ENCODE results near the gene ASB10.

ASB10 gene

GRCh38 chr7:151210087-151210854 is 23.2 kb upstream of the ASB10 start, which contains the start of gene H2BK1:
TSS of gene H2BK1 (minus strand) at chr7:151210488. CDS start at chr7:151210318, 170 bp downstream.
- no peak for DNase-seq (ENCODE audit: low read depth in 2 of 2)

- no peak for DNase-seq (ENCODE audit: low read depth in 2 of 2)
Observed at GRCh38 chr7:151209588-151209987, 22.5 kb upstream of the ASB10 start.

- no peak for DNase-seq (ENCODE audit: low read depth in 2 of 2)
Observed at GRCh38 chr7:151208253-151208862, 21.3 kb upstream of the ASB10 start.

GRCh38 chr7:151207804-151208203 is 20.8 kb upstream of the ASB10 start:
- no peak for DNase-seq (ENCODE audit: low read depth in 2 of 2)

GRCh38 chr7:151207315-151207714 is 20.3 kb upstream of the ASB10 start:
- no peak for DNase-seq (ENCODE audit: low read depth in 2 of 2)

- no peak for DNase-seq (ENCODE audit: low read depth in 2 of 2)
Observed at GRCh38 chr7:151206914-151207313, 19.9 kb upstream of the ASB10 start.

GRCh38 chr7:151205730-151206129 is 18.7 kb upstream of the ASB10 start:
- DNase-seq (ENCODE audit: low read depth in 2 of 2) = no peak

- no peak for DNase-seq (ENCODE audit: low read depth in 2 of 2)
Observed at GRCh38 chr7:151204383-151205032, 17.5 kb upstream of the ASB10 start.

- no peak for DNase-seq (ENCODE audit: low read depth in 2 of 2)
Observed at GRCh38 chr7:151202836-151203235, 15.8 kb upstream of the ASB10 start.

GRCh38 chr7:151201751-151202150 is 14.7 kb upstream of the ASB10 start:
- no peak for DNase-seq (ENCODE audit: low read depth in 2 of 2)

GRCh38 chr7:151201344-151201743 is 14.3 kb upstream of the ASB10 start:
- no peak for DNase-seq (ENCODE audit: low read depth in 2 of 2)

GRCh38 chr7:151198945-151199848 is 12.1 kb upstream of the ASB10 start:
- no peak for DNase-seq (ENCODE audit: low read depth in 2 of 2)

GRCh38 chr7:151197932-151198331 is 10.9 kb upstream of the ASB10 start:
- DNase-seq (ENCODE audit: low read depth in 2 of 2) = no peak

GRCh38 chr7:151195616-151196450 is 8.8 kb upstream of the ASB10 start:
- no peak for DNase-seq (ENCODE audit: low read depth in 2 of 2)

- no peak for DNase-seq (ENCODE audit: low read depth in 2 of 2)
Observed at GRCh38 chr7:151194188-151194587, 7.1 kb upstream of the ASB10 start.

- no peak for DNase-seq (ENCODE audit: low read depth in 2 of 2)
Observed at GRCh38 chr7:151193203-151193978, 6.3 kb upstream of the ASB10 start.

- no peak for DNase-seq (ENCODE audit: low read depth in 2 of 2)
Observed at GRCh38 chr7:151192002-151192539, 5.0 kb upstream of the ASB10 start.

GRCh38 chr7:151191544-151191943 is 4.5 kb upstream of the ASB10 start:
- no peak for DNase-seq (ENCODE audit: low read depth in 2 of 2)

- no peak for DNase-seq (ENCODE audit: low read depth in 2 of 2)
Observed at GRCh38 chr7:151189038-151189437, 2.0 kb upstream of the ASB10 start.

- no peak for DNase-seq (ENCODE audit: low read depth in 2 of 2)
Observed at GRCh38 chr7:151188252-151188542, 1.1 kb upstream of the ASB10 start.

Data from stimulated activated CD8-positive, alpha-beta memory T cell treated with anti-CD3 and anti-CD28 coated beads, Interleukin-15, amount 100 ng/mL, for 48 hours (primary cell).